Karpas-422 (cell line): ENCODE results near the gene ZNF575. TPM values are rescaled to one million over a fixed set of nuclear protein-coding genes. Genes with fewer than 3 reads are reported as not detected.

Source experiments
- total RNA-seq: library from RNA; depleted of rRNA; stranded (reverse); fragments of >200 nt; shearing (Covaris generic); gene quantifications from 2 replicates; pipeline ENCODE4 v1.2.3, GENCODE V29; 2014; ENCODE audit warnings: low replicate concordance; rRNA removed

ZNF575 gene
- total RNA-seq, 1 experiment from 2014 or later, result 0.34 TPM

Other genes starting within 250 kb of the ZNF575 start
- not detected in 2 replicates for gene CD177, start 179.5 kb upstream of the ZNF575 start, total RNA-seq
- gene TEX101, start 118.3 kb upstream of the ZNF575 start, total RNA-seq, result not detected in 2 replicates
- gene LYPD3, start 67.6 kb upstream of the ZNF575 start, total RNA-seq, result not detected in 2 replicates
- 5.6 and 9.9 TPM in 2 replicates for gene PHLDB3, start 28.4 kb upstream of the ZNF575 start, total RNA-seq
- gene ETHE1, start 6.0 kb upstream of the ZNF575 start, total RNA-seq, result 6.7 and 13.6 TPM in 2 replicates
- 40.6 and 70.1 TPM in 2 replicates for gene XRCC1, start 42.3 kb downstream of the ZNF575 start, total RNA-seq
- 3.6 TPM in 1 of 2 replicates, not detected in the other for gene PINLYP, start 42.6 kb downstream of the ZNF575 start, total RNA-seq
- gene IRGQ, start 62.9 kb downstream of the ZNF575 start, total RNA-seq, result 10.1 and 10.8 TPM in 2 replicates
- 6.2 and 9.1 TPM in 2 replicates for gene ZNF576, start 63.4 kb downstream of the ZNF575 start, total RNA-seq
- gene SRRM5, start 78.9 kb downstream of the ZNF575 start, total RNA-seq, result not detected in 2 replicates
- 37.9 and 94.7 TPM in 2 replicates for gene ZNF428, start 86.4 kb downstream of the ZNF575 start, total RNA-seq
- not detected in 2 replicates for gene CADM4, start 106.7 kb downstream of the ZNF575 start, total RNA-seq
- not detected in 2 replicates for gene PLAUR, start 137.0 kb downstream of the ZNF575 start, total RNA-seq
- gene IRGC, start 182.9 kb downstream of the ZNF575 start, total RNA-seq, result not detected in 2 replicates
- 11.0 and 27.8 TPM in 2 replicates for gene SMG9, start 221.8 kb downstream of the ZNF575 start, total RNA-seq
- 0.32 TPM in 1 of 2 replicates, not detected in the other for gene KCNN4, start 247.8 kb downstream of the ZNF575 start, total RNA-seq